ENCODE measurements around the gene TIMP4. TPM values are rescaled to one million over a fixed set of nuclear protein-coding genes. Genes with fewer than 3 reads are reported as not detected.

TIMP4 gene
- total and polyA plus RNA-seq, 2 donors (not counting 1 experiment from before 2014, with no cell fraction given), result not detected

- peaks cover 6% of the 10 kb centered on the region for H3K27me3 Mint-ChIP-seq
- H3K27ac ChIP-seq (ENCODE audit: low read length in 2 of 2), result no peak overlapping the region
- no peaks in the 10 kb centered on the region for H3K9me3 ChIP-seq (ENCODE audit: control extremely low read depth in 1 of 3, control insufficient read depth in 2 of 3, insufficient read depth in 1 of 3, low read length in 2 of 3)
- H3K36me3 ChIP-seq (replicated peaks in 1 of 2; ENCODE audit: control extremely low read depth in 1 of 2, control insufficient read depth in 1 of 2, extremely low read depth in 1 of 2, insufficient read depth in 2 of 2, low read length in 1 of 2), result no peaks in the 10 kb centered on the region
- DNase-seq (no peak), ATAC-seq (ENCODE audit: low read depth) (no peak)
- intact Hi-C loops (cut with micrococcal nuclease), result no loop called here
- CTCF ChIA-PET, result no interaction called here
- 100% methylated on average over 1 of the region's 4 CpGs for WGBS (ENCODE audit: insufficient coverage)
- POLR2A ChIA-PET, result no interaction called here
- H3K4me2 ChIP-seq (replicated peaks; ENCODE audit: low read depth, low read length, poor library complexity, severe bottlenecking), result no peak overlapping the region
- no peaks in the 10 kb centered on the region for H3K4me1 ChIP-seq (ENCODE audit: control insufficient read depth in 2 of 2, insufficient read depth in 2 of 2, low read length in 2 of 2)
- peaks cover 1% of the 10 kb centered on the region for H3K4me1 Mint-ChIP-seq
- H4K20me1 ChIP-seq (ENCODE audit: control insufficient read depth, insufficient read depth, low read length, poor library complexity, severe bottlenecking), result no peaks in the 10 kb centered on the region
- no peak overlapping the region for H3K9ac ChIP-seq (ENCODE audit: low read length)
- no peak overlapping the region for H2AFZ ChIP-seq (ENCODE audit: insufficient read depth, low read depth, low read length, poor library complexity, severe bottlenecking)
- no peak overlapping the region for H3K4me3 Mint-ChIP-seq
- H3K4me3 ChIP-seq (ENCODE audit: control extremely low read depth in 1 of 5, extremely low read depth in 1 of 5, insufficient read depth in 1 of 5, low read depth in 2 of 5, low read length in 4 of 5), result no peak overlapping the region
- no peaks in the 10 kb centered on the region for H3K9me3 Mint-ChIP-seq (ENCODE audit: insufficient read depth)
- H3K79me2 ChIP-seq (ENCODE audit: control insufficient read depth, insufficient read depth, low read length), result no peaks in the 10 kb centered on the region
- TF ChIP-seq CTCF (IDR thresholded peaks at IDR 0.05) (no peak), EZH2 (IDR thresholded peaks at IDR 0.05; ENCODE audit: borderline replicate concordance, insufficient read depth, low read depth, low read length, poor library complexity, severe bottlenecking) (no peak)
- H3K27me3 ChIP-seq (replicated peaks in 1 of 4; ENCODE audit: control extremely low read depth in 1 of 4, control insufficient read depth in 3 of 4, insufficient read depth in 4 of 4, low read length in 3 of 4), result no peaks in the 10 kb centered on the region
- no peak overlapping the region for H3K27ac Mint-ChIP-seq
Measured at GRCh38 chr3:12181301-12181700, 22.6 kb upstream of the TIMP4 start.

GRCh38 chr3:12180631-12181030, 21.9 kb upstream of the TIMP4 start:
- TF ChIP-seq CTCF (IDR thresholded peaks at IDR 0.05) (no peak), EZH2 (IDR thresholded peaks at IDR 0.05; ENCODE audit: borderline replicate concordance, insufficient read depth, low read depth, low read length, poor library complexity, severe bottlenecking) (no peak)
- no peak overlapping the region for H3K4me2 ChIP-seq (replicated peaks; ENCODE audit: low read depth, low read length, poor library complexity, severe bottlenecking)
- 100% methylated on average over 4 of the region's 5 CpGs for WGBS (ENCODE audit: insufficient coverage)

More at GRCh38 chr3:12180631-12181030, 21.9 kb upstream of the TIMP4 start:
- Mint-ChIP-seq H3K27ac (no peak overlapping the region), H3K4me1 (no peaks in the 10 kb centered on the region), H3K27me3 (peaks cover 6% of the 10 kb centered on the region), H3K4me3 (no peak overlapping the region), H3K9me3 (ENCODE audit: insufficient read depth) (no peaks in the 10 kb centered on the region)
- no peaks in the 10 kb centered on the region for H3K27me3 ChIP-seq (replicated peaks in 1 of 4; ENCODE audit: control extremely low read depth in 1 of 4, control insufficient read depth in 3 of 4, insufficient read depth in 4 of 4, low read length in 3 of 4)
- intact Hi-C loops (cut with micrococcal nuclease), result no loop called here
- no peaks in the 10 kb centered on the region for H3K79me2 ChIP-seq (ENCODE audit: control insufficient read depth, insufficient read depth, low read length)
- no peaks in the 10 kb centered on the region for H3K36me3 ChIP-seq (replicated peaks in 1 of 2; ENCODE audit: control extremely low read depth in 1 of 2, control insufficient read depth in 1 of 2, extremely low read depth in 1 of 2, insufficient read depth in 2 of 2, low read length in 1 of 2)
- H3K27ac ChIP-seq (ENCODE audit: low read length in 2 of 2), result no peak overlapping the region
- H4K20me1 ChIP-seq (ENCODE audit: control insufficient read depth, insufficient read depth, low read length, poor library complexity, severe bottlenecking), result no peaks in the 10 kb centered on the region
- no peak overlapping the region for H2AFZ ChIP-seq (ENCODE audit: insufficient read depth, low read depth, low read length, poor library complexity, severe bottlenecking)
- CTCF ChIA-PET, result no interaction called here
- no peak for ATAC-seq (ENCODE audit: low read depth)
- H3K9me3 ChIP-seq (ENCODE audit: control extremely low read depth in 1 of 3, control insufficient read depth in 2 of 3, insufficient read depth in 1 of 3, low read length in 2 of 3), result no peaks in the 10 kb centered on the region
- H3K9ac ChIP-seq (ENCODE audit: low read length), result no peak overlapping the region
- no peak for DNase-seq
- H3K4me3 ChIP-seq (ENCODE audit: control extremely low read depth in 1 of 5, extremely low read depth in 1 of 5, insufficient read depth in 1 of 5, low read depth in 2 of 5, low read length in 4 of 5), result no peak overlapping the region
- POLR2A ChIA-PET, result no interaction called here
- H3K4me1 ChIP-seq (ENCODE audit: control insufficient read depth in 2 of 2, insufficient read depth in 2 of 2, low read length in 2 of 2), result no peaks in the 10 kb centered on the region
